GM19025 (cell line): Measurements from ENCODE around the gene CORIN.

ENCODE experiments used
- ATAC-seq: cut with Tn5 transposase; IDR thresholded peaks from one replicate; pipeline ENCODE4 v1.9.1; 2021; ENCODE audit warnings: mild to moderate bottlenecking, low read depth, moderate library complexity; ENCODE audit not compliant: unreplicated experiment

CORIN gene

DNA sequence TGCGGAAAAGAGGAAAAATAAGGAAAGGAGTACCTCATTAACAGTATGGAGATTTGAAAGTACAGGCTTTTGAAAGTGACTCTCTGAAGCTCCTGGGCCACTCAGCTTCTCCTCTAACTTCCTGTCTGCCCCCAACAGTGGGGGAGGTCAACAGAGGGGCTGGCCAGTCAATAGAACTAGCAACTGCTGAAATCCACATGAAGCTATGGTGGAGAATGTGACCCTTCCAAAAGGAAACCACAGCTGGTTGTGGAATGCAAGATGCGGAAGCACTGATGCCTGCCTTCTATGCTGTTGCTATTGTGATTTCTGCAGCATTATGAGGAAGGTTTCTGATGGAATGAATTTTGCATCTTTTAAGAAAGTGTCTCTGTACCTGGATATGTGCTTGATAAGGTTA is 2.4 kb downstream of the CORIN start:
- ATAC-seq, result no peak

DNA sequence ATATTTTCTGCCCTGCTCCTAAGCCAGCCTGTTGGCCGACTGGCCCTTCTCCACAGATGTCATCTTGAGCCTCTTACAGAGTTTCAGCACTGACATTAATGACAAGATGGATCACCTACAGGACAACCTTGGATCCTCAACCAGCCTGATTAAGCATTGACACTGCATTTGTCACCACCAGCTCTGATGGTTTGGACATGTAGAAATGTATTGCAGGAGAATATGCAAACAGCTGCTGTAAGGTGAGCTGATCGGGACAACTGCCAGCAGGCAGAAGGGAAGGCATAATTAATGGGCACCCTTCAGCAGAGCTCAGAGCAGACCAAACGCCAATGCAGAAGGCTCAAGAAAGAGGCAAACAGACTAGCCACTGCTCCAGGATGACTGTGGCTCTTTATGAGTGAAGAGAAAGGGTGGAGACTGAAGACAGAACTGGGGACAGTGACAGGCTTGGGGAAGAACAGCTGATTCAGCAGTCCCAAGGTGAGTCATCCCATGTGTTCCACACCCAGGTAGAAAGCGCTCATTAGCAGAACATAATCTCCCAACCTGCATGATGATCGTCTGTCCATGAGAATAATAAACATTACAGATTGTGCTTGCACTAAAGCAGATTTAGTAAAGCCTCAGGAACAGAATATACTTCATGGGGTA is 6.7 kb downstream of the CORIN start:
- ATAC-seq, result no peak

DNA sequence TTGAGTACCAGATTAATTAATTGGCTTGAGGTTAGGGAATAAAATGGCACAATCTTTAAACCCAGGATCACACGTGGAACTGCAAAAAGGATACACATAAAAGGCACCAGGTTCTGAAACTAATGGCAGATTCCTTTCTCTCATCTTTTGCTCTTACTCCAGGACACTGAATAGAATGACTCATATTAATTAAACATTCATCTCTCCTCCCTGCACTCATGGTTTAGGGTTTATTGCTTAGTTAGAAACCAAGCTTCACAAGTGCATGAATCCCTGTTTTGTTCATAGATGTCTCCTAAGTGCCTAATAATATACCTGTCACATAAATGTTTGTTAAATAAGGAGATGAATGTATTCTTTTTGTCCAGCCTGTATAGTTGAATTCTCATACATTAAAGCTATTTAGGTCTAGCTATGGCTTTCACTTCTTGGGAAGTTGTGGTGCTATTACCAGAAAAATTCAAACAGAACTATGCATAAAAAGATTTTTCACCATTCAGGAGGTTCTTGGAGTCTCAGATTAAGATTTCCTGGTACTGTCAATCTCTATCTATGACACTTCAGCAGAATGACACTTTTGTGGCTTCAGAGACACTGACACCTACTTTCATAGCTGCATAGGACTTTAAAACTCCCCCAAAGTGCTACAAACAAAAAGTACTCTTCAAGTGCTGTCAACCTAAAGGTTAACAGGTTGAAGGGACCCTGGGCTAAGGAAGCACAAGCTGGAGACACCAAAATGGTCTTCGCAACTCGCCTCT is 7.4 kb downstream of the CORIN start:
- ATAC-seq, result no peak

DNA sequence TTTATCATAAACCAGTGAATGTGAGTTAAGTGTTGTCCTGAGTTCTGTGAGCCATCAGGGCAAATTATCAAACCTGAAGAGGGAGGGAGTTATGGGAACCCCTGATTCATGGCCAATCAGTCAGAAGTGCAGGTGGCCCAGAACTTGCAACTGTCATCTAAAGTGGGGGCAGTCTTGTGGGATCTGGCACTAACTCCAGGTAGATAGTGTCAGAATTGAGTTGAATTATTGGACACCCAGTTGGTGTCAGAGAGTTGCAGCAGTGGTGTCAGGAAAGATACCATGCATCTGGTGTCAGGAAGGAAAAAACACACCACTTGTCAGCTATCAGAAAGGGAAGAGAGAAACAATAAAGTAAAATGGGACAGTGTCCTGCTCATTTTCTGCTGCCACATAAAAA is 8.4 kb downstream of the CORIN start:
- ATAC-seq, result no peak

DNA sequence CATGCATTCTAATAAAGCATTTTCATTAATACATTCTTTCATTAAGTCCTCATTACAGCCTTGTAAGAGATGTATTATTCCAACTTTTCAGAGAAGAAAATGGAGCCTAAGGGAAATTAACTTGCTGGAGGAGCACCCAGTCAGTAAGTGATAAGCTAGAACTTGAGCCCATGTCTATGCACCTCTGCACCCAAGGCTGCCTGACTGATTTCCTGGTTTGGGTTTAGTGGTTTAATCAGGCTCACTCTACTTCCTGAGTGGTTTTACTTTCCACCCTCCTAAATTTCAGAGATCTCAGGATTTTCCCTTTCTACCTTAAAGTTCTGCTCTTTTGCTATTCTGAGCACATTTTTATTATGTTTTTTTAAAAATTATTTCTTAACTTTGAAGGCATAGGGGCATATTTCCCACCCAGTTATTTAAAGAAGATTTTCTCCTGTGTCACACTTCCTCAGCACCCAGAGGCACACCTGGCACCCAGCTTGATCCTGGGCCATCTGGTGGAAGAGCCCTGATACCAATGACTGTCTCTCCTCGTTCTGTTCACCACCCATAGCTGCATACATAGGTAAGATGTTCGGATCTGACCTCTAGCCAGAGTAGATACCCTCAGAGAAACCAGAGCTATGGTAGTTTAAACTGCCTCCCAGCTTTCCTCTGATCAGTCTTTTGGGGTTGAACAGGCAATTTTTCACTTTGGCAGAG is 10.4 kb downstream of the CORIN start:
- no peak for ATAC-seq

DNA sequence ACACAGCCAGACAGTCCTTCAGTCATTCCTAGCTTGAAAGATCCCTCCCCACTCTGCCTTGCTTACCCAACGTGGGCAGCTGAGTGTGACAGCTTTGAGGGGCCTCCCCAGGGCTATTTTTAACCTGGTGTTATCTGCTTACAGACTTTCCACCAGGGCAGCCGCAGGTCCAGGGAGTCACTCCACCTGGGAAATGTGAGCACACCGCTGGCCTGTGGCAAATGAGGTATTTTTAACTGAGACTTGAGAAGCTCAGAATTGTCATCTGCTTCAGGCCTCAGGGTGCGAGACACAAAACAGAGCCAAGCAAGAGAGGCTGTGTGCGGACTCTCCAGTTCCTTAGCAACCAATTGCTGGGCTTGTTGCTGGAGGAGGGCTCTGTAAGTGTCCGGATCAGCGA is 13.0 kb downstream of the CORIN start:
- no peak for ATAC-seq

GRCh38 chr4:47819178-47819577 is 18.7 kb downstream of the CORIN start:
- no peak for ATAC-seq

- ATAC-seq, result no peak
Measured at GRCh38 chr4:47817275-47817674, 20.6 kb downstream of the CORIN start.

GRCh38 chr4:47816748-47817147 is 21.1 kb downstream of the CORIN start:
- ATAC-seq, result no peak

DNA sequence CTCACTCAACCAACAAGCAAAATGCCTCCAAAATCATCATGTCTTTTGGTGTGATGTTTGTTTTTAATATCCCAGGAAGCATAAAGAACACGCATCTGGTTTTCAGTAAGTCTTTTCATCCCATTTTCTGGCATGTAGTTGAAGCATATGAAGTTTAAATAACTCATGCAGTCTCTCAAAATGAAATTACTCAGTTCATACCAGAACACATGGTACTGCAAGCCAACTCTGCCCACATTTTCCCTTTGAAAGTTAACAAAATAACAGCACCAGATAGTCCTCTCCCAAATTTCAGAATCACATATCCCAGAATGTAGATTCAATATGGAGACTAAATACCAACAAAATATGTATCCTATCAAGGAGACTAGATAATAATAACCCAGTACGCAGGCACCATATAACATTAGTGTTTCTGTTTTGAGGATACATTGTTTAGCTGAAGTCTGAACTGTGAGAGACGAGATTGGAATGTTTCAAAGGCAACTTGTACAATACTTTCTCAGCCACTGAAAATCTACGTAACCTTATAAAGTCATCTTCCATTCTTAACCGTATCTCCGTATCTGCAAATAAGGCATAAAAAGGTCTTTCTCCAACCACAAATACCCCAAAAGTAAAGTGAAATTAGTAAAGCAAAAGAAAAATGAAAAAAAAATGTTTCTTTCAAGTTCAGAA is 23.1 kb downstream of the CORIN start:
- no peak for ATAC-seq

DNA sequence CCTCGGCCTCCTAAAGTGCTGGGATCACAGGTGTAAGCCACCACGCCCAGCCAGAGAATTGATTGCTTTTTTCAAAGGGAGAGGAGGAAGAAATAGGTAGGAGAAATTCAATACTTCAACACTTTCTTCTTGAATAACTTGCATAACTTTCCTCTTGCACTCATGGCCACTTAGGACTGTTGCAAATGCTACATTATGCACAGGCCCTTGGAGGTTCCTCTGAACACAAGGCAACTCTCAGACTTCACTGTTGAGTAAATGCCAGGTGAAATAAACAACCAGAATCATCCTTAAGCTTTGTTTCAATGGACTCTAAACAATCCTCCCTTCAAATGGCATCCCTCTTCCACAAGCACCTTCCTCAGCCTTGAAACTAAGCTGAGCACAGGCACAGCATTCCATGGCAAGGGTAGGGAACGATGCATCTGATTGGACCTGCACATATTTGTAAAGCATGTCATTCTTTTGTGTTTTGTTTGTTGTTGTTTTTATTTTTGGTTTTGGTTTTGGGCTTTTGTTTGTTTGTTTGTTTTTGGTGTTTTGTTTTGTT is 28.1 kb downstream of the CORIN start:
- no peak for ATAC-seq

GRCh38 chr4:47804598-47804997 is 33.3 kb downstream of the CORIN start:
- no peak for ATAC-seq

- ATAC-seq, result no peak
Measured at GRCh38 chr4:47801481-47802002, 36.3 kb downstream of the CORIN start.

DNA sequence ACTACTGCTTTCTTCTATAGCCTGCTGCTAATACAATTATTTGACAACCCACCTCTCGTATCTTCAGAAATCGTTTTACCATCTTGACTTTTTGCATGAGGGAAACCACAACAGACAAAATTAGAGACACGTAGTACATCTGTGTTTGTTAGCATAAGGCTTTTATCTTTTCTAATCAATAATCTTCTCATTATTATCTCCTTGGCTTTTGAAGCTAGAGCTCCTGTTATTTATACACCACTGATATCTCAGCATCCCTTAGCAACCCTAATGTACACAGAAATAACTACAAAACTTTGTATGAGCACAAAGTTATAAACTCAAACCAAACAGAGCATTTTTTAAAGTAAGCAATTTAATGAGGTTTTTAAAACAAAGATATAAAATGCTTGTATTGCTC is 39.7 kb downstream of the CORIN start:
- ATAC-seq, result no peak

GRCh38 chr4:47791965-47792364 is 45.9 kb downstream of the CORIN start:
- no peak for ATAC-seq

DNA sequence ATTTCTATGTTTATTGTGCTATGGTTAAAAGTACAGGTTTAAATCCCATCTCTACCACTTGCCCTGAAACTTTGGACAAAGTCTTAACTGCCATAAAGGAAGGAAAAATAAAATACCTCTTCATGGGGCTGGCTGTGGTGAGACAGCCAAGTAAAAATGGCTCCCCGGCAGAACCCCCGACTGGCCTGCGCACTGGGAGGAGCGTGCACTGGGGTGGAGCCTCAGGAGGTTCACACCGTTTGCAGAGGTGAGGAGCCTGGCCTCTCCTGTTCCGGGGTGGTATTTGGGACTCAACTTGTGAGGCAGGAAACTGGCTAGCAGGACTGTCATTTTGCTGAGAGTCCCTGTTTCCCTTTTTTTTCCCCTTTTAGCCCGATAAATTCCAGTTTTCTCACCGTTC is 47.8 kb downstream of the CORIN start:
- ATAC-seq, result no peak

DNA sequence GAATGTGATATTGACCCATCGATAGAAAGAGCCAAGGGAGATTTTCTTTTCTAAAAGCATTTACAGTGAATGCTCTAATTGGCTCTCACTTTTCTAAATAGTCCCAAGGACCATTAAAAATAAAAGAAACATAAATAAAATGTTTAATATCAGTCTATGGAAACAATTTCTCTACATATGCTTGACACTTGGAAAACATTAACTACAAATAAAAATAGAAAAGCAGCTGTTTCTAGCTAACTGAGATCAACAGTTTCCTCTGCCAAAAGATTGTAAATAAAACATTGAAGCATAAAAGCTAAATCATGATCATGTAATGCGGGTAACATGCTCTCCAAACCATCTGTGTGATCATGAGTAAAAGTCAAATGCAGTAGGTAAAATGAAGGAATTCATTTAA is 49.7 kb downstream of the CORIN start:
- ATAC-seq, result no peak

DNA sequence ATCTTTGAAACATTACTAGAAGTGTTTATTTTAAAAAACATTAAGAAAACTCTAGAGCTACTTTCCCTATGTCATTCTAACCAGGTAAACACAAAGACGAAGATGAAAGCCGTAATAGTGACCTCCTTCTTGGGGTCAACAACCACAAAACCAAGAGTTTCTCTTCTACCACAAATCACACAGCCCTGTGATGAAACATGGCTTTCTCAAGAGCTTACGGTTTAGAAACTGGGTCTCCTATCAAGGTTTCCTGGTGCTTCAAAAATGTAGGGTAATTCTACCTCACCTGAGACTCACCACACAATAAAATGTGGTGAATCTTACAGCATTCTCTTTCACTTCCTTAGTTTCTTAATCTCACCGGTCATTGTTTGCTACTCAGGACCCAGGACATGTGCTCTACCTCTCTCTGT is 50.9 kb downstream of the CORIN start:
- ATAC-seq, result peak; percentile 69

- ATAC-seq, result no peak
Measured at GRCh38 chr4:47785153-47785552, 52.7 kb downstream of the CORIN start.

GRCh38 chr4:47784222-47784621 is 53.6 kb downstream of the CORIN start:
- ATAC-seq, result no peak

GRCh38 chr4:47776353-47776752 is 61.5 kb downstream of the CORIN start:
- ATAC-seq, result no peak
